H1 (cell line): Measurements from ENCODE around the gene SUGP1. TPM values are rescaled to one million over a fixed set of nuclear protein-coding genes. Genes with fewer than 3 reads are reported as not detected.

Source experiments
- POLR2AphosphoS5 ChIP-seq: IDR thresholded peaks from 2 replicates; pipeline ENCODE4 v1.6.1; 2011; ENCODE audit warnings: low read depth, low read length
- TBP ChIP-seq: IDR thresholded peaks from 2 replicates; pipeline ENCODE4 v1.6.1; 2011; ENCODE audit warnings: low read depth, low read length, improper control_type of control experiment
- polyA plus RNA-seq, 7 experiments: library from polyadenylated mRNA; depleted of rRNA in 3 of 7; stranded (reverse) in 5 of 7; unstranded in 2 of 7; fragments of >200 nt in 5 of 7; fragments of 200-250 nt in 2 of 7; gene quantifications; 1 replicate in 5 of 7; 2 replicates in 1 of 7; 4 replicates in 1 of 7; pipeline versions ENCODE4 v1.2.1 to v1.2.3, GENCODE V29; 2011 to 2013; ENCODE audit warnings: missing spikeins in 2 of 7, mixed read lengths in 2 of 7
- total RNA-seq: library from RNA; stranded (reverse); fragmentation: NEBNext Ultra II Directional; extraction: Animal tissue kit (Norgen Biotek cat#: 25700); gene quantifications from 2 replicates; pipeline ENCODE4 v1.2.1, GENCODE V29; 2021

Gene SUGP1
- total and polyA plus RNA-seq, 2 of the 8 experiments (the other 6 are each of a cell fraction or from before 2014, with no cell fraction given), result 38.5 to 65.2 TPM

DNA sequence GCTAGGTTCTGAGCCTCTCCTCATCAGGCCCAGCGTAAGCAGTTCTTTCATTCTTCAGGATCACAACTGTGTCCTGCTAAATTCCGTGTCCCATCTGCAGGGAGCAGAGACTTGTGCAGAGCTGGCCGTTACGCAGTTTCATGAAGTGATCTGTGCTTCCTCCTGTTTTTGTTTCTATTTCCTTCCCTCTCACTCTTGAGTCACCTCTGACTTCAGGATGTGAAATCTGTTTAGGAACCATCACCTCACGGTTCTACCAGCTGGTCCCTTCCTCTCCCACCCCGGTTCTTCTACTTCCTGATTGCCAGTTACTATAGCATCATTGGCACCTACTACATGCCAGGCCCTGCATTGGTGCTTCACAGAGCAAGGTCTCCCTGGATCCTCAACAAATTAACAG, 8.8 kb upstream of the SUGP1 start (continued):
- no peak for TF ChIP-seq POLR2AphosphoS5
- no peak for TF ChIP-seq TBP
